CD4-positive, alpha-beta T cell treated with Interleukin-4 for 4 hours (primary cell): ENCODE results near the gene ZSWIM8.
A peak's percentile ranks its signal among the peaks of the same experiment; 100 is the strongest.

Experiments used
- DNase-seq: peaks from one replicate; pipeline ENCODE4 v3.0.0-alpha.2; 2020

ZSWIM8 gene

DNA sequence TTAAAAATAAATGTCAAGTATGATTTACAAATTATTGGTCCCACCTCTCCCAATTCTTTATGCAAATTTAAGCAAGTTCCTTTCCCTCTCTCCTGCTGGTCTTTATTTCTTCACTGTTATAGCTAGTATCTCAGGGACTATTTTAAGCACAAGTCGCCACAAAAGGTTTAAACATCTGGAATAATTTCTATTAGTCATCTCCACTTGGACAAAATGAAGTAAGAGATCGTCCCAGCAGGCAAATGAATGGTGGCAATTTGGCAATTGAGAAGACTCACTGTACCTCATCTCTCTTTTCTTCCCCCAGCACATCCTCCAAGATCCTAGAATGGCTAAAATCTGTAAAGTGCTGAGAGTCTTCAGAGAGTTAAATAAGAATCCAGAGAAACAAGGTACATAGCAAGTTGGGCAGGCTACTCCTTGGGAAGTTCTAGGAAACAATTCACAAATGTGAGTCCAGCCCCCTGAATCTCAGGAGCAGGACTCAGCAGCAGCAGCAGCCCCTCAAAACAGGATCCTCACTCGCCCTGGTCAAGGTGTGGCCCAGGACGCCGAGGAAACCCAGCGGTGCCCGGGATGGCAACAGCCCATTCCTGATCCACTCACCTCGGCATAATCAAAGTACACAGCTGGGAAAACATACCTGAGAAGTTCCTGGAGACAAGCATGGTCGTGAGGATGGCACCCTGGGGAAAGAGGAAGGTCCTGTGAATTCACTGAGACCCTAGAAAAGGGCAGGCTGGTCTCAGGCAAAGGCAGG lies 56.3 kb downstream of the ZSWIM8 start:
- no peak for DNase-seq

DNA sequence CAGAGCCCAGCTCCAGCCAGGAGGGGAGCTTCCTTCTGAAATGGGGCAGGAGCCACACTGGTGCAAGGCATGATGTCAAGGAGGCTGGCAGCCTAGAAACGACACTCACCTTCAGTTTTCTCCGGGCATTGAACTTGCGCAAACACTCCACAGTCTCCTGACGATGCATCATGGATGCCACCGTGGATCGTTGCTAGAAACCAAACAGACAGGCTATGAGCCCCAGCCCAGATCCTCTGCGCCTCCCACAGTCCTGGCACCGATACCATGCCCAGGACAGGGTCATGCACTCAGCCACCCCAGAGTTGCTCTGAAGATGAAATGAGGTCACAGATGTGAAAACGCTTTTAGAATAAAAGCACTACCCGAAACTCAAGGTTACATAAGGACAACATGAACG lies 56.9 kb downstream of the ZSWIM8 start:
- no peak for DNase-seq

DNA sequence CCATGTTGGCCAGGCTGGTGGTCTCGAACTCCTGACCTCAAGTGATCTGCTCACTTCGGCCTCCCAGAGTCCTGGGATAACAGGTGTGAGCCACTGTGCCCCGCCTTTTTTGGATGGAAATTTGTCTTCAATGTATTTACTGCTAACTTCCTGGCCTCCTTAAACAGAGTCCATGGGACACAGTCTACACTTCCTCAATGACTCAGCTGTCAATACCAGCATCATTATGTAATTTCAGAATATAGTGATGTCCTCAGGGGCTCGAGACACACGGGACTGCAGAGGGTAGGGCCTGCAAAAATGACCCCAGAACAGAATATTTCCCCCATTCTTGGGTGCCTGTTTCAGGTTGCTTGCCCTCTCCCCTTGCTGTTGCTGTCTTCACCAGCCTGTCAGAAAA lies 57.9 kb downstream of the ZSWIM8 start:
- no peak for DNase-seq

DNA sequence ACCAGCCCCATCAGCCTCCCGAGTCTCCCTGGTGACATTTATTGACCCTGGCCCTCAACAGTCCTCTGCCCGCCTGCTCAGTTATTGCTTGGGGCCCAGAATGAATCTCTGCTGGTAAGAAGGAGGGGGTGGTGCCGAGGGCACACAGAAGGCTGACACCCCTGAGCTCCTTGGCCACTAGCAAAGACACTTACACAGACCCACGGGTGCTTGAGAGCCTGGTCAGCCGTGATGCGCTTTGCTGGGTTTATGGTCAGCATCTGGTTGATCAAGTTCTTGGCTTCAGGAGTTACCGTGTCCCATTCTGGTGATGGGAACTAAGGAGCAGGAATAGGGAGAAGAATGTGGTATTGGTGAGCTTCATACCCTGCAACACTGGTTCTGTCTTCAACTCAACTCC lies 61.6 kb downstream of the ZSWIM8 start:
- no peak for DNase-seq

DNA sequence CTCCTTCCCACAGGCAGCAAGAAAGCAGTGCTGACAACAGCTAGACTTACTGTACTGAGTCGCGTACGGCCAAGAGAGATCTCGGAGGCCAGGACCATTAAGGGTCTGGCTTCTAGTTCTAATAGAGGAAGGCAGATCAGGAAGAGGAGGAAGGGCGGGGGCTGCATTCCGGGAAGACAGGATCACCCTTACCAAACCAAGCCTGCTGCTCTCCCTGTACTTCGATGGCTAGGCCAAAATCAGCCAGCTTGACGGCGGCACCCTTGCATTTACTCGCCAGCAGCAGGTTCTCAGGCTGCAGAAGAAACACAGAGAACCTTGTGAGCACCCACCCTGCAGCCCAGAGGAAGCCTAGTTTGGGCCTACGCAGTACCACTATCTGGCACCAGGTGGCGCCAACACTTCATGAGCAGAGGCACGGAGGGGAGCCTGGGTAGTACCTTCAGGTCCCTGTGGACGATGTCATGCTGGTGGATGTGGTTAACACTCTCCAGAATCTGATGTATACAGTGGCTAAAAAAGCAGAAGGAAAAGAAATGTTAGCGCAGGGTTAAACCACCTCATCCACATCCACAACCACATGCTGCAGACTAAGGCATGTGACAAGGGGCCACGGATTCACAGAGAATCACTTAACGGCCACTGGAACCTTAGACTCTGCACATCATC lies 63.5 kb downstream of the ZSWIM8 start:
- DNase-seq = peak; percentile 87

DNA sequence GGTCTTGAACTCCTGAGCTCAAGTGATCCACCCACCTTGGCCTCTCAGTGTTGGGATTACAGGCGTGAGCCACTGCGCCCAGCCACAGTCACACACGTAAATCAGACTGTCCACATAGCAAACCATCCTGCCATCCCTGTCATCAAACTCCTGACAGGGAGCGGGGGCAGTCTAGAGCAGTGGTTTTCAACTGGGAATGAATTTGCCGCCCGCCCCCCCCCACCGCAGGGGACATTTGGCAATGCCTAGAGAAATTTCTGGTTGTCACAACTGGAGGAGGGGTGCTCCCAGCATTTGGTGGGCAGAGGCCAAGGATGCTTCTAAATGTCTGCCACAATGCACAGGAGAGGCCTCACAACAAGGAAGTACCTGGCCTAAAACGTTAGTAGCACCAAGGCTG lies 64.8 kb downstream of the ZSWIM8 start:
- no peak for DNase-seq

DNA sequence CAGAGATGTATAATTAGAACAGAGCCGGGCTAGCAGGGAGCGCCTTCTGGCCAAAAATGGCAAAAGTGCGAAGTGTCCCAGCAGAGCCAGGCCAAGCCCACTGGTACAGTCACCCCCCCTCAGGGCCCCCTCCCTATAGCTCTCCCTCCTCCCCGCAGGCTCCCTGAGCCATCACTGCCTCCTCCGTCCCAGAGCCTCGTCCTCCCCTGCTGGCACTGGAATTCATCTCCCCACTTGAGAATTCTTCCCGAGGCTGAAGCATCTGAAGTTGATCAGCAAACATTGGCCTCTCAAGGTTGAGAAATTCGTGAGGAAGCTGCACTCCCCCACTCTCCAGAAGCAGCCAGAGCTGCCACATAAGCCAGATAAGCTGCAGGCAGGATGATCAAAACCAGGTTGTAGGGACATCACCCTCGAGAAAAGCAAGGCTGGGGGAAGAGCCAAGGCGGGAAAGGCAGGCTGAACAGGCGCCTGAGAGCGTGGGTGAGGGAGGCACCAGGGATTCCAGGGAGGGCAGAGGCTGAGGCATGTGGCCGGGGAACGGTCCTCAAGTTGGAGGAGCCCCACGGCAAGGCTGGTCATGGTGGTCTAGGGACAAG lies 65.6 kb downstream of the ZSWIM8 start:
- no peak for DNase-seq
